B cell (primary cell): Measurements from ENCODE around the gene ACAP3. TPM values are rescaled to one million over a fixed set of nuclear protein-coding genes. Genes with fewer than 3 reads are reported as not detected.

ENCODE experiments used
- ATAC-seq: fragments of 200-7000 bp; cut with Tn5 transposase; one replicate; pipeline ENCODE4 v1.10.0; 2021; ENCODE audit warnings: low read depth, mild to moderate bottlenecking, moderate number of reproducible peaks, moderate library complexity
- CTCF ChIA-PET: fragments of 350-600 bp; sonication (Branson Sonifier 250); formaldehyde crosslinking; loops from one replicate; lab custom pipeline; 2021; ENCODE audit warnings: antibody characterized with exemption, inconsistent platforms; lab: Charles Lee
- POLR2A ChIA-PET: fragments of 350-600 bp; sonication (Branson Sonifier 250); formaldehyde crosslinking; loops from one replicate; lab custom pipeline; 2021; ENCODE audit warnings: antibody characterized with exemption; lab: Charles Lee
- DNase-seq: peaks from one replicate; pipeline ENCODE4 v3.0.0; 2013
- H2AFZ ChIP-seq: 2 replicates; pipeline ENCODE4 v1.6.1; 2012; ENCODE audit warnings: mild to moderate bottlenecking, low read depth, low read length; ENCODE audit not compliant: insufficient read depth, poor library complexity, severe bottlenecking
- H3K27ac ChIP-seq, 2 donors: 1 replicate in 1 of 2; 2 replicates in 1 of 2; pipeline ENCODE4 v1.5.1; 2012 to 2013; ENCODE audit warnings: low read length in 2 of 2, mild to moderate bottlenecking in 2 of 2, moderate library complexity in 1 of 2
- H3K27me3 ChIP-seq, 4 experiments: fragments of 200-600 bp in 1 of 4; sonication (generic) in 1 of 4; replicated peaks in 1 of 4; 1 replicate in 2 of 4; 2 replicates in 2 of 4; pipeline versions ENCODE4 v1.6.1 to v1.7.0; 2013 to 2016; ENCODE audit warnings: low read length in 3 of 4, mild to moderate bottlenecking in 2 of 4, mixed read lengths in 1 of 4, moderate library complexity in 1 of 4; ENCODE audit not compliant: insufficient read depth in 4 of 4, control insufficient read depth in 3 of 4; ENCODE audit errors: control extremely low read depth in 1 of 4
- H3K36me3 ChIP-seq, 2 experiments: replicated peaks in 1 of 2; 1 replicate in 1 of 2; 2 replicates in 1 of 2; pipeline versions ENCODE4 v1.6.1 to v1.7.1; 2013; ENCODE audit warnings: low read length in 1 of 2; ENCODE audit not compliant: insufficient read depth in 2 of 2, control insufficient read depth in 1 of 2; ENCODE audit errors: control extremely low read depth in 1 of 2, extremely low read depth in 1 of 2
- H3K4me1 ChIP-seq, 2 donors: fragments of 200-600 bp in 1 of 2; sonication (generic) in 1 of 2; 1 replicate in 1 of 2; 2 replicates in 1 of 2; pipeline versions ENCODE4 v1.5.1 to v1.6.1; 2013 to 2017; ENCODE audit warnings: low read length in 2 of 2; ENCODE audit not compliant: control insufficient read depth in 2 of 2, insufficient read depth in 2 of 2
- H3K4me2 ChIP-seq: replicated peaks from 2 replicates; pipeline ENCODE3; 2012; ENCODE audit warnings: mild to moderate bottlenecking, low read depth, low read length; ENCODE audit not compliant: poor library complexity, severe bottlenecking
- H3K4me3 ChIP-seq, 5 experiments: fragments of 200-600 bp in 1 of 5; sonication (generic) in 1 of 5; 1 replicate in 3 of 5; 2 replicates in 2 of 5; pipeline versions ENCODE4 v1.5.1 to v1.7.0; 2011 to 2016; ENCODE audit warnings: low read length in 4 of 5, mild to moderate bottlenecking in 4 of 5, low read depth in 2 of 5, control low read depth in 1 of 5, moderate library complexity in 1 of 5; ENCODE audit not compliant: insufficient read depth in 1 of 5; ENCODE audit errors: control extremely low read depth in 1 of 5, extremely low read depth in 1 of 5
- H3K79me2 ChIP-seq: fragments of 200-600 bp; sonication (generic); one replicate; pipeline ENCODE4 v1.6.0; 2016; ENCODE audit warnings: low read length; ENCODE audit not compliant: control insufficient read depth, insufficient read depth
- H3K9ac ChIP-seq: fragments of 200-600 bp; sonication (generic); 2 replicates; pipeline ENCODE4 v1.6.1; 2017; ENCODE audit warnings: mild to moderate bottlenecking, low read length, moderate library complexity
- H3K9me3 ChIP-seq, 3 donors: one replicate each; pipeline versions ENCODE4 v1.6.1 to v1.7.1; 2013; ENCODE audit warnings: low read length in 2 of 3; ENCODE audit not compliant: control insufficient read depth in 2 of 3, insufficient read depth in 1 of 3; ENCODE audit errors: control extremely low read depth in 1 of 3
- H4K20me1 ChIP-seq: 2 replicates; pipeline ENCODE4 v1.6.0; 2012; ENCODE audit warnings: mild to moderate bottlenecking, low read length; ENCODE audit not compliant: insufficient read depth, control insufficient read depth, poor library complexity, severe bottlenecking
- H3K27ac Mint-ChIP-seq: one replicate; pipeline ENCODE4 v1.8.0; 2021; ENCODE audit warnings: mixed read lengths
- H3K27me3 Mint-ChIP-seq: one replicate; pipeline ENCODE4 v1.8.0; 2021; ENCODE audit warnings: mixed read lengths
- H3K4me1 Mint-ChIP-seq: one replicate; pipeline ENCODE4 v1.8.0; 2021; ENCODE audit warnings: mixed read lengths
- H3K4me3 Mint-ChIP-seq: one replicate; pipeline ENCODE4 v1.8.0; 2021; ENCODE audit warnings: mixed read lengths
- H3K9me3 Mint-ChIP-seq: one replicate; pipeline ENCODE4 v1.8.0; 2022; ENCODE audit warnings: mixed read lengths; ENCODE audit not compliant: insufficient read depth
- EZH2 ChIP-seq: IDR thresholded peaks from 2 replicates; pipeline ENCODE4 v1.6.1; 2012; ENCODE audit warnings: borderline replicate concordance, low read depth, mild to moderate bottlenecking, moderate library complexity, low read length; ENCODE audit not compliant: insufficient read depth, poor library complexity, severe bottlenecking
- WGBS: methylation state at CpG from one replicate; pipeline ENCODE4 v1.1.5; 2013; ENCODE audit warnings: missing lambda C conversion rate; ENCODE audit not compliant: insufficient coverage; 5-methylcytosine and 5-hydroxymethylcytosine counted together
- intact Hi-C: fragments of 100-400 bp; cut with micrococcal nuclease; formaldehyde crosslinking; loops from one replicate; pipeline ENCODE4 v1.10.0; 2022
- polyA plus RNA-seq: library from polyadenylated mRNA; depleted of rRNA; stranded (reverse); fragments of >200 nt; gene quantifications from 2 replicates; pipeline ENCODE4 v1.2.3, GENCODE V29; 2012
- total RNA-seq, 2 donors: library from RNA; stranded (reverse); fragments of 120-200 nt in 1 of 2; gene quantifications; 1 replicate in 1 of 2; 2 replicates in 1 of 2; pipeline versions ENCODE4 v1.2.3 to v1.2.4, GENCODE V29; 2013 to 2022
- TF ChIP-seq, protein P1 (sequence below): fragments of 200-600 bp; IDR thresholded peaks from one replicate; pipeline ENCODE4 v1.8.0; 2022; ENCODE audit warnings: antibody characterized with exemption, mild to moderate bottlenecking

Gene ACAP3
- total and polyA plus RNA-seq, 2 donors (not counting 1 experiment from before 2014, with no cell fraction given): 40.7 to 124 TPM

DNA sequence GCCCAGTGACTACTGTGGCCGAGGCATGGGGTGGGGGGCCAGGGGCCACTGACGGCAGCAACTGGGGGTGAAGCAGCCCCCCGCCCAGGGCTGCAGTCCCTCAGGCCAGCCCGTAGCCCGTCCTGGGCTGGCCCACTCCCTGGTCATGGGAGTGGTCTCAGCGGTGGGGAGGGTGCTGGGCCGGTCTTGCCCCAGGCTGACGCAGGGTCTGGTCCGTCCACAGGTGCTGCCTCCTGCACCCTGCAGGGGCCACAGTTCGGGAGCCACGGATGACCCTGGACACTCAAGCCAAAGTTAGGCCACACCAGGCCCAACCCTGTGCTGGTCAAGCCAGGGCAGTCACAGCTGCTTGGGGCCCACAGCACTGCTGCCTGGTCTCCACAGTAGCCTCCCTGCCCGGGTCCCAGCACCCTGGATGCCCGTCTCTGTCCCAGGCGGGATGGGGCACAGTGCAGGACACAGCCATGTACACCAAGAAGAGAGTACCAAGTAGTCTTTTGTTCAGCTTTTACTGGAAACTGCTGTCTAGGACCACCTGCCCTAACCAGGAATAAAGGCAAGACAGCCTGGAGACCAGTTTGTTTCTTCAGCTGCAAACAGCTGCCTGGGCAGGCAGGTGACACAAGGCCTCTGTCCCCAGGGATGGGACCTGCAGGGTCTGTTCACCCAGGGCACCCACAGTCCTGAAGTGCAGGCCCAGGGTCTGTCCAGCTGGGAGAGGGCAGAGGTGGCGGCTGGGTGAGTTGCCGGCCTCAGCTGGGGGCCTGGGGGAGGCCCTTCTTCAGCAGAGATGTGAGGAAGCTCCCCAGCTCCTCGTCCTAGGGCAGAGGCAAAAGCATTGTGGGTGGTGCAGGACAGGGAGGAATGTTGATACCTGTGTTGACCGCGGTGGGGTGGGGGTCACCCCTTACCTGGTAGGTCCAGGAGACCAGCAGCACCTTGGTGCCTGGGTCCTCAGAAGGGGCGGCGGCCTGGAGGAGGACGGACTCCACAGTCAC, 3.7 kb upstream of the ACAP3 start:
- WGBS: 93% methylated on average over 18 of the region's 22 CpGs
- H3K4me3 Mint-ChIP-seq: no peak overlapping the region

More for the DNA sequence above, 3.7 kb upstream of the ACAP3 start:
- Mint-ChIP-seq H3K27ac (no peak overlapping the region), H3K27me3 (no peaks in the 10 kb centered on the region), H3K9me3 (no peaks in the 10 kb centered on the region), H3K4me1 (peaks cover 12% of the 10 kb centered on the region)
- no peak for DNase-seq
- POLR2A ChIA-PET: no interaction called here
- intact Hi-C loops: no loop called here
- ATAC-seq: no peak
- H2AFZ ChIP-seq: no peak overlapping the region
- no peak overlapping the region for H3K9ac ChIP-seq
- H3K27ac ChIP-seq: no peak overlapping the region
- no peak overlapping the region for H3K4me2 ChIP-seq
- H3K4me1 ChIP-seq: peaks cover 15 to 19% of the 10 kb centered on the region in 2 donors
- peaks cover 17% of the 10 kb centered on the region for H3K79me2 ChIP-seq
- H3K9me3 ChIP-seq: no peaks in the 10 kb centered on the region
- H4K20me1 ChIP-seq: peaks cover 16% of the 10 kb centered on the region
- peaks cover 0 to 39% of the 10 kb centered on the region in 2 experiments for H3K36me3 ChIP-seq
- no peak for TF ChIP-seq EZH2
- TF ChIP-seq, protein P1, sequence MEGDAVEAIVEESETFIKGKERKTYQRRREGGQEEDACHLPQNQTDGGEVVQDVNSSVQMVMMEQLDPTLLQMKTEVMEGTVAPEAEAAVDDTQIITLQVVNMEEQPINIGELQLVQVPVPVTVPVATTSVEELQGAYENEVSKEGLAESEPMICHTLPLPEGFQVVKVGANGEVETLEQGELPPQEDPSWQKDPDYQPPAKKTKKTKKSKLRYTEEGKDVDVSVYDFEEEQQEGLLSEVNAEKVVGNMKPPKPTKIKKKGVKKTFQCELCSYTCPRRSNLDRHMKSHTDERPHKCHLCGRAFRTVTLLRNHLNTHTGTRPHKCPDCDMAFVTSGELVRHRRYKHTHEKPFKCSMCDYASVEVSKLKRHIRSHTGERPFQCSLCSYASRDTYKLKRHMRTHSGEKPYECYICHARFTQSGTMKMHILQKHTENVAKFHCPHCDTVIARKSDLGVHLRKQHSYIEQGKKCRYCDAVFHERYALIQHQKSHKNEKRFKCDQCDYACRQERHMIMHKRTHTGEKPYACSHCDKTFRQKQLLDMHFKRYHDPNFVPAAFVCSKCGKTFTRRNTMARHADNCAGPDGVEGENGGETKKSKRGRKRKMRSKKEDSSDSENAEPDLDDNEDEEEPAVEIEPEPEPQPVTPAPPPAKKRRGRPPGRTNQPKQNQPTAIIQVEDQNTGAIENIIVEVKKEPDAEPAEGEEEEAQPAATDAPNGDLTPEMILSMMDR: no peak
- H3K4me3 ChIP-seq: no peak overlapping the region
- CTCF ChIA-PET: no interaction called here
- H3K27me3 ChIP-seq: no peaks in the 10 kb centered on the region
